Middle frontal gyrus (tissue), 1 donor: ENCODE measurements around the gene ABCB9.
A peak's percentile ranks its signal among the peaks of the same experiment; 100 is the strongest.
"Not testable (repeated sequence)": the region's sequence is repeated elsewhere in the genome, so short reads cannot be mapped to it uniquely, and the experiment has no call there.

Experiments used
- DNase-seq: peaks from one replicate; pipeline ENCODE4 v3.0.0-alpha.2; 2015; ENCODE audit warnings: low spot score; ENCODE audit errors: extremely low spot score

Gene ABCB9

GRCh38 chr12:122941351-122941750 lies 24.9 kb downstream of the ABCB9 start:
- not testable (repeated sequence) for DNase-seq

GRCh38 chr12:122939125-122939524 lies 27.1 kb downstream of the ABCB9 start:
- no peak for DNase-seq

- DNase-seq, result no peak
Observed at GRCh38 chr12:122937622-122938091, 28.6 kb downstream of the ABCB9 start.

DNA sequence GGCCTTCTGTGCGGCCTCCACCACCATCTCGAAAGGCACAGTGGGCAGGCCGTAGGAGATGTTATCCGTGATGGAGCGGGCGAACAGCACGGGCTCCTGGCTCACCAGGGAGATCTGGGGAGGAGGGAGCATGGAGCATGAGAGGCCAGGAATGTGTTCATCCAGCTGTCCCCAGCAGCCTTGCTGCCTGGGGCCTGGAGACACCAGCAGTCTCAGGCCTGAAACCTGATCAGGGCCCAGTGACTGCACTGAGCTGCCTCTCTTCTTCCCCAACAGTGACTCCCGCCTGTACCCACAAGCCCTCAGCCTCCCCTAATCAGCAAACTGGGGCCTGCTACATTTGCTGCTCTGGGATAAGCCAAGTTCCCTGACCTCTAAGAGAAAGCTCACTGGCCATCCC lies 30.9 kb downstream of the ABCB9 start:
- DNase-seq, result no peak

- no peak for DNase-seq
Observed at GRCh38 chr12:122934722-122935121, 31.5 kb downstream of the ABCB9 start.

GRCh38 chr12:122932207-122932606 lies 34.1 kb downstream of the ABCB9 start:
- DNase-seq, result no peak

DNA sequence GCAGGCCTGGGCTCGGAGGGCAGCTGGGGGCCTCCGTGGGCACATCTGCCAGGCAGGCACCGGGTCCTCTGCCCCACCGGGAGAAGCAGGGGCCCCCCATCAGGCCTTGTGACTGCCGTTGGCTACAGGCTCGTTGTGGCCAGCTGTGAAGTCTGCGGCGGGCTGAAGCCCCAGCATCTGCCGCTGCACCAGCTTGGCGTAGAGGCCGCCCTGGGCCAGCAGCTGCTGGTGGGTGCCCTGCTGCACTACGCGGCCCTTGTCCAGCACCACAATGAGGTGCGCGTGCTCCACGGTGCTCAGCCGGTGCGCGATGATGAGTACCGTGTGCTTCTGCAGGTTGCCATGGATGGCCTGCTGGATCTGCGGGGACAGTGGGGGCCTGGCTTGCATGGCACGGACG lies 36.5 kb downstream of the ABCB9 start:
- DNase-seq, result no peak

DNA sequence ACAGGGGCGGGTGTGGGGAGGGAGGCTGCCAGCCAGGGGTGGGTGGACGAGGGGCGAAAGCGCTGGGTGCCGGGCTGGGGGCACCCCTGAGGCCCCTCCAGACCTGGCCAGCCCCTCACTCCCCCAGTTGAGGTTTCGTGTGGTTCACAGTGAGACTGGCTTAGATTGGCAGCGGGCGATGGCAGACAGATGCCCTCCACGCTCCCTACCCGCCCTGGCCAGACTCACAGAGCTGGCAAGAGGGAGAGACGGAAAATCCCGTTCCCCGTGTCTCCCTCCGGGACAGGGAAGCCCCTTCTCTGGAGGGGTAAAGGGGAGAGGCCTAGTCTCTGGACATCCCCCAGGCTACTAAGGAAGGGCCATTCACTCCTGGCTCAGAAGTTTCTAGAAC lies 37.1 kb downstream of the ABCB9 start:
- DNase-seq, result no peak

DNA sequence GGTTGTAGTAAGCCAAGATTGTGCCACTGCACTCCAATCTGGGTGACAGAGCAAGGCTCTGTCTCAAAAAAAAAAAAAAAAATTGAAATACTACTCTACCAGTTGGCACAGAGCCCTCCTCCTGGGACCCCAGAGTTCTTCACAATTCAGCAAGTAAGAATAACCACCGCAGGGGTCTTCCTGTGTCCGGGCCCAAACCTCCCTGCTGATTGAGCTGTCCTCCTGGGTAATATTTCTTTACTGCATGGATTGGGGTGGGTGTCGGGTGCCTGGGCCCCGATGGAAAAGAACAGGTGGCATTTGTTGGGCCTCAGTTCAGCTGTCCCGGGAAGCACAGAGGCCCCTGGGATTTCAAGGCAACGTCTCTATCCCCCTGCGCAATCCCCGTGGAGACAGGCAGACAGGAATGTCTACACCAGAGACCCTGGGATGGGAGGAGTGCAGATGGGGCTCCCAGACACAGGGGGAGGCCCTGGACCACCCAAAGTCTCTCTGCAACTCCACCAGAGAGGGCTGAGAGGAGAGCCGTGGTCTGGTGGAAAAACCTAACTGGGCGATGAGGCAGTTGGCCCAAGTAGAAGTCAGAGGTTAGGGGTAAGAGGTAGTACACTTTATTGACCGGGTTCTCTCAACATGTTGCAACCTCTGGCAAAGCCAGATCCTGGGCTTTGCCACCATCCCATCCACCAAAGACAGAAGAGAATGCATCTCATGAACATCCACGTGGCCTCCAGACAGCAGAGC lies 37.7 kb downstream of the ABCB9 start:
- DNase-seq, result no peak

DNA sequence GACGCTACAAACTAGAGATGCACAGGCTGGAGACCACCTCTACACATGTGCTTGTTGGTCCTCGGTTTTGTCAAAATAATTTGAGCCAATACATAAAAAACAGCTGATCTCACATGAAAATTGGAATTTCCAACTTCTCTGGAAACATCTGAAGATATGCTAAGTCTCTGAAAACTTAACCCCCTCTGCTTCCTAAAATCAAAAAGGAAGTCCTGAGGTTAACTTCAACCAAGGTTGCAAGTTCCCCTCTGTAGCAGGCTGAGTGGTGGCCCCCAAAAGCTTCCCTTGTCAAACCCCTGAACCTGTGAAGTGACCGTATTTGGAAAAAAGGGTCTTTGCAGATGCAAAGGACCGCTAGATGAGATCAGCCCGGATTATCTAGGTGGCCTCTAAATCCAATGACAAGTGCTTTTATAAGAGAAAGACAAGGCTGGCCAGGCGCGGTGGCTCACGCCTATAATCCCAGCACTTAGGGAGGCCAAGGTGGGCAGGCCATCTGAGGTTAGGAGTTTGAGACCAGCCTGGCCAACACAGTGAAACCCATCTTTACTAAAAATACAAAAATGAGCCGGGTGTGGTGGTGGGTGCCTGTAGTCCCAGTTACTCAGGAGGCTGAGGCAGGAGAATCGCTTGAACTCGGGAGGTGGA lies 38.4 kb downstream of the ABCB9 start:
- no peak for DNase-seq

DNA sequence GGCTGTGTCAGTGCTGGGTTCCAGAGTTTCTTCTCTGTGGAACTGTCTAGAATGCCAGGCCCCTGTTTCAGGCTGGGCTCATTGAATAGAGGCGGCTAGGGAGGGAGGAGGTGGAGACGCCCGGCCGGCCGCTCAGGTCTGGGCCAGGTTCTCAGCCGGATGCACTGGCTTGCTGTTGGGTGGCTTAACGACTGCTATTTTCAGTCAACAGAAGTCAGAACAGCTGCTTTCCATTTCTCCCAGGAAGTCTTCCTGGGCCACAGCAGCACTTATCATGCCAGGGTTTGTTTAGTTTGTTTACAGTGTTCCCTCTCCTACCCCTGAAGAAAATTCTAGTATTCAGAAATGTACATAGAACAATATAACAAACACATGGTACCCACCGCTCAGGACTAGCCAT lies 44.3 kb downstream of the ABCB9 start:
- DNase-seq, result no peak

DNA sequence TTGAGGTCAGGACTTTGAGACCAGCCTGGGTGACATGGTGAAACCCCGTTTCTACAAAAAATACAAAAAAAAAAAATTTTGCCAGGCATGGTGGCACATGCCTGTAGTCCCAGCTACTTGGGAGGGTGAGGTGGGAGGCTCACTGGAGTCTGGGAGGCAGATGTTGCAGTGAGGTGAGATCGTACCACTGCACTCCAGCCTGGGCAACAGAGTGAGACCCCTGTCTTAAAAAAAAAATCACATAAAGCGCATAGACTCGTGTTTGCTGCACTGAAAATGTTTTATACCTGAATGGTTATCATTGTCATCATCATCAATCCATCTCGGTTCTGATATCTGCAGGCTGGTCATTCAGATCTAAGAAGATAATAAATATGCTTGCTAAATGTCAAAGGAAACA lies 45.6 kb downstream of the ABCB9 start:
- no peak for DNase-seq

DNA sequence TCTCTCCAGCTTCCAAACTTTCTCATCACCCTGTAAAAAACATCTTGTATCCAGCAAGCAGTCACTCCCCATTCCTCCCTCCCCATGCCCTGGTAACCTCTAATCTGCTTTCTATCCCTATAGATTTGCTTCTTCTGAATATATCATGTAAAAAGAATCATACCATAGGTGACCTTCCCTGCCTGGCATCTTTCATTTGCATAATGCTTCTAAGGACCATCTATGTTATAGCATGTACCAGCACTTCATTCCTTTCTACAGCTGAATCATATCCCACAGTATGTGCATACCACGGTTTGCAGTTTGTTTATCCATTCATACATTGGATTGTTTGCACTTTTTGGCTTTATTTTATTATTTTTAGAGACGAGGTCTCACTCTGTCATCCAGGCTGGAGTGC lies 47.4 kb downstream of the ABCB9 start:
- no peak for DNase-seq

- DNase-seq, result no peak
Observed at GRCh38 chr12:122917507-122918121, 48.6 kb downstream of the ABCB9 start.

GRCh38 chr12:122909442-122910288 lies 56.6 kb downstream of the ABCB9 start:
- DNase-seq, result peak; percentile 31

GRCh38 chr12:122908915-122909314 lies 57.3 kb downstream of the ABCB9 start:
- no peak for DNase-seq

DNA sequence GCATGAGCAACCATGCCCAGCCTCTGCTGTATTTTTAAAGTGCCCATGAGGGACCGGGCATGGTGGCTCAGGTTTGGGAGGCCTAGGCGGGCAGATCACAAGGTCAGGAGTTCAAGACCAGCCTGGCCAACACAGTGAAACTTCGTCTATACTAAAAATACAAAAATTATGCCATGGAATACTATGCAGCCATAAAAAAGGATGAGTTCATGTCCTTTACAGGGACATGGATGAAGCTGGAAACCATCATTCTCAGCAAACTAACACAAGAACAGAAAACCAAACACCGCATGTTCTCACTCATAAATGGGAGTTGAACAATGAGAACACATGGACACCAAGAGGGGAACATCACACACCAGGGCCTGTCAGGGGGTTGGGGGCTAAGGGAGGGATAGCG lies 61.0 kb downstream of the ABCB9 start:
- not testable (repeated sequence) for DNase-seq

GRCh38 chr12:122903693-122904034 lies 62.6 kb downstream of the ABCB9 start:
- DNase-seq, result no peak

DNA sequence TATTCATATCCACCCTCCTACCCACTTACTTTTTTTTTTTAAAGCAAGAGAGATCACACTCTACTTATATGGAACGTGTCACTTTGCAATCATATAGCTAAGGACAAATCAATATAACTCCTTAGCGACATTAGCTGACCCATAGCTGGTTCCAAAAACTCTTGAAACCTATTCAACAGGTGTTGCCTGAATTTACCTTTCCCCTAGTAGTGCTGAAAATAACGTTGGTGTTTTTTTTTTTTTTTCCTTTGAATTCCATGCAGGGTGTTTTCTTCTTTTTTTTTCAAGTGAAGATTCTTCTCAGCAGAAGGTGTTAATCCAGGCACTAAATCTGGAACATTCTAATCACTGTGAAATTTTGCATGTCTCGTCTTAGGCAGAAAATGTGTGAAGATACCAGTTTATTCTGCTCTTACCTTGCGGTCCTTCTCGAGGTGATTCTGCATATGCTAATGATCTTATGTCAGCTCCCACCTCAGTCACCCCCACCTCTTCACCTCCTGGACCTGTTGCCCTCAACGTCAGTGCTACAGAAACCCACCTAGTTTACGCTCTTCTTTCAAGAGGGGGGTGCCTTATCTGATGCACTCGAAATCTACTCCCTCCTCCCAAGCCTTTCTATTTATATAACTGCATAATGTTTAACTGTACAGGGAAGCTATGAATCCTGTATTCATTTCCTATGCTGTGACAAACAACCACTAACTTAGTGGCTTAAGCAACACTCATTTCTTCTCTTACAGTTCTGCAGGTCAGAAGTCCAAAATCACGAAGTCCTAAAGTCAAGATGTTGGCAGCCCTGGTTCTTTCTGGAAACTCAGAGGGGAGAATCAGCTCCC lies 63.2 kb downstream of the ABCB9 start:
- no peak for DNase-seq

GRCh38 chr12:122899887-122900286 lies 66.4 kb downstream of the ABCB9 start:
- DNase-seq, result no peak

DNA sequence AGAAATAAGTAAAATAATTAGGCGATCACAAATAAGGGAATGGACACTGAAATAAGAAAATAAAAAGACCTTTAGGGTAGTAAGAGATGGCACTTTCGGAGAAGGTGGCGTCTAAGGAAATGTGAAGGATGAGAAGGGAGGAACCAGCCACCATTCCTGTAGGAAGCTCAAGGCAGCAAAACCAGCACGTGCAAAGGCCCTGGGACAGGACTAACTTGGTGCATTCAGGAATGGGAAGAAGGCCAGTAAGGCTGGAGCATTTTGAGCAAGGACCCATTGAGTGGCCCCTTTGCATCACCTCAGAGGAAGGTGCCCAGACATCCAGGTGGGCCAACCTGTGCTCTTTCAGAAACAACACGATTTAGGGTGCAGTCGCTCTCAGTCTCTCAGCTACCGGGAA lies 69.6 kb downstream of the ABCB9 start:
- no peak for DNase-seq
